HFF-Myc (cell line): ENCODE data around the gene ZBTB43.

Experiments
- DNase-seq: peaks from one replicate; pipeline ENCODE4 v3.0.0-alpha.2; 2011; ENCODE audit warnings: low read depth; ENCODE audit errors: extremely low read depth
- H3K4me3 ChIP-seq: replicated peaks from 2 replicates; pipeline ENCODE4 v1.5.1; 2011; ENCODE audit warnings: low read depth, mild to moderate bottlenecking, control low read depth, low read length
- TF ChIP-seq, protein P1 (sequence below): IDR thresholded peaks from 2 replicates; pipeline ENCODE4 v1.5.1; 2012; ENCODE audit warnings: mild to moderate bottlenecking, low read depth, low read length, control low read depth; ENCODE audit errors: missing control alignments

ZBTB43 gene

DNA sequence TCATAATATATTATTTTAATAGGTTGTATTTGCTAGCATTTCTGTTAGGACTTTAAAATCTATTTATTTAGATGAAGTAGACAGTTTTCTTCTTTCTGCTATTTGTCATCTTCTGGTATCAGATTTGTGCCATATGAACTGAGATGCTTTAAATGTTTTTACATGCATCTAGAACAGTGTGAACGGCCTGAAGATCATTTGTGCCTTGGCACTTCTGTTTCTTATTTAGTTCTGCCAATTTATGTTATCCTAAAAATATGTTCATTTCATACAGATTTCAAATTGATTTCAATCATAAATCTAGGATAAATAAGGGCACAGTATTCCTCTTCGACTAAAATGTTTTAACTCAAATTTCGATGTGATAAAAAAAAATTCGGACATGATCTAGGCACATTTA is 71.7 kb downstream of the ZBTB43 start:
- DNase-seq: no peak
- TF ChIP-seq, protein P1, sequence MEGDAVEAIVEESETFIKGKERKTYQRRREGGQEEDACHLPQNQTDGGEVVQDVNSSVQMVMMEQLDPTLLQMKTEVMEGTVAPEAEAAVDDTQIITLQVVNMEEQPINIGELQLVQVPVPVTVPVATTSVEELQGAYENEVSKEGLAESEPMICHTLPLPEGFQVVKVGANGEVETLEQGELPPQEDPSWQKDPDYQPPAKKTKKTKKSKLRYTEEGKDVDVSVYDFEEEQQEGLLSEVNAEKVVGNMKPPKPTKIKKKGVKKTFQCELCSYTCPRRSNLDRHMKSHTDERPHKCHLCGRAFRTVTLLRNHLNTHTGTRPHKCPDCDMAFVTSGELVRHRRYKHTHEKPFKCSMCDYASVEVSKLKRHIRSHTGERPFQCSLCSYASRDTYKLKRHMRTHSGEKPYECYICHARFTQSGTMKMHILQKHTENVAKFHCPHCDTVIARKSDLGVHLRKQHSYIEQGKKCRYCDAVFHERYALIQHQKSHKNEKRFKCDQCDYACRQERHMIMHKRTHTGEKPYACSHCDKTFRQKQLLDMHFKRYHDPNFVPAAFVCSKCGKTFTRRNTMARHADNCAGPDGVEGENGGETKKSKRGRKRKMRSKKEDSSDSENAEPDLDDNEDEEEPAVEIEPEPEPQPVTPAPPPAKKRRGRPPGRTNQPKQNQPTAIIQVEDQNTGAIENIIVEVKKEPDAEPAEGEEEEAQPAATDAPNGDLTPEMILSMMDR: no peak
- no peak overlapping the region for H3K4me3 ChIP-seq

DNA sequence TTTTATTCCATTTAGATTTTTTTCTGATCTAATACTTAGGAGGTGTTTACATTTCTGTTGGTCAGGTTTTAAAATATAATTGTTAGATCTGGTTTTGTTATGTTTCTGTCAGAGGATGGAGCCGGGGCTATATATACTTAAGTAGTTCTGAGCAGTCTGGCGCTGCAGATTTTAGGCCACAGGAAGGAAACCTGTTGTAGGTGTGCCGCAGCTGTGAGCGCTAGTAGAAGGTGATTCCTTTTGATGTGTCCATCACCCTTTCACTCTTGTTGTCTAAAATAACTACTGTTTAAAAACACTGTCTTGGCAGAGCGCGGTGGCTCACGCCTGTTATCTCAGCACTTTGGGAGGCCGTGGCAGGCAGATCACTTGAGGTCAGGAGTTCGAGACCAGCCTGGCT is 72.6 kb downstream of the ZBTB43 start:
- TF ChIP-seq, protein P1: no peak

DNA sequence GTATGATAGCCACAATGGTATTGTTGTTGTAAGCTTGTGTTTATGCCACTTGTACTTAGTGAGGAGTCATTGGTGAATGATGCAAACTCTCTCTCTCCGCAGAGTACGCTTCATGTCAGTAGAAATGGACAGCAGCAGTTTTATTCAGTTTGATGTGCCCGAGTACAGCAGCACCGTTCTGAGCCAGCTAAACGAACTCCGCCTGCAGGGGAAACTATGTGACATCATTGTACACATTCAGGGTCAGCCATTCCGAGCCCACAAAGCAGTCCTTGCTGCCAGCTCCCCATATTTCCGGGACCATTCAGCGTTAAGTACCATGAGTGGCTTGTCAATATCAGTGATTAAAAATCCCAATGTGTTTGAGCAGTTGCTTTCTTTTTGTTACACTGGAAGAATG is 74.4 kb downstream of the ZBTB43 start:
- no peak for DNase-seq
- H3K4me3 ChIP-seq: no peak overlapping the region
- TF ChIP-seq, protein P1: no peak

More for the DNA sequence above, 72.6 kb downstream of the ZBTB43 start:
- DNase-seq: no peak
- no peak overlapping the region for H3K4me3 ChIP-seq

DNA sequence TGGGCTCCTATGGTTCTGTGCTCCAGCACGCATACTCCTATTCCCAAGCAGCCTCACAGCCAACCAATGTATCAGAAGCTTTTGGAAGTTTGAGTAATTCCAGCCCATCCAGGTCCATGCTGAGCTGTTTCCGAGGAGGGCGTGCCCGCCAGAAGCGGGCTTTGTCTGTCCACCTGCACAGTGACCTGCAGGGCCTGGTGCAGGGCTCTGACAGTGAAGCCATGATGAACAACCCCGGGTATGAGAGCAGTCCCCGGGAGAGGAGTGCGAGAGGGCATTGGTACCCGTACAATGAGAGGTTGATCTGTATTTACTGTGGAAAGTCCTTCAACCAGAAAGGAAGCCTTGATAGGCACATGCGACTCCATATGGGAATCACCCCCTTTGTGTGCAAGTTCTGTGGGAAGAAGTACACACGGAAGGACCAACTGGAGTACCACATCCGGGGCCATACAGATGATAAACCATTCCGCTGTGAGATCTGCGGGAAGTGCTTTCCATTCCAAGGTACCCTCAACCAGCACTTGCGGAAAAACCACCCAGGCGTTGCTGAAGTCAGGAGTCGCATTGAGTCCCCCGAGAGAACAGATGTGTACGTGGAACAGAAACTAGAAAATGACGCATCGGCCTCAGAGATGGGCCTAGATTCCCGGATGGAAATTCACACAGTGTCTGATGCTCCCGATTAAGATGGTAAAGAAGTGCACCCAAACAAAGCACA is 75.5 kb downstream of the ZBTB43 start:
- DNase-seq: no peak
- no peak overlapping the region for H3K4me3 ChIP-seq
- TF ChIP-seq, protein P1: no peak

DNA sequence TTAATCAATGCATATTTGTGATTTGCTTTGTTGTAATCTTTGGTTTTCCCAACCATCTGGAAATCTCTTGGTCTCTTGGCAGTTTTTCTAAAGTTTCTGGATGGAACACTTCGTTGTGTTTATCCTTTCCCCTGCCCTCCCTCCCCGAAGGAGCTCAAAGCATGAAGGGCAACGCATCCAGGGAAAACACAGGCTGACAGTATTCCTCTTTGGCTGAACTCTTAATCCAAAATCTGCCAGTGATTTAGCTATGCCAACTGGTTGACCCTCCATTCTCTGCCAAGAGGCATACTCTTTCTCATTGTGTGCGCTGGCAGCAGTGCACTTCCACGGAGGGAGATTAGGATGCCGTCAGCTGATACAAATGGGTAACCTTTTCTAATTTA is 76.1 kb downstream of the ZBTB43 start:
- no peak overlapping the region for H3K4me3 ChIP-seq
- TF ChIP-seq, protein P1: no peak
- no peak for DNase-seq

DNA sequence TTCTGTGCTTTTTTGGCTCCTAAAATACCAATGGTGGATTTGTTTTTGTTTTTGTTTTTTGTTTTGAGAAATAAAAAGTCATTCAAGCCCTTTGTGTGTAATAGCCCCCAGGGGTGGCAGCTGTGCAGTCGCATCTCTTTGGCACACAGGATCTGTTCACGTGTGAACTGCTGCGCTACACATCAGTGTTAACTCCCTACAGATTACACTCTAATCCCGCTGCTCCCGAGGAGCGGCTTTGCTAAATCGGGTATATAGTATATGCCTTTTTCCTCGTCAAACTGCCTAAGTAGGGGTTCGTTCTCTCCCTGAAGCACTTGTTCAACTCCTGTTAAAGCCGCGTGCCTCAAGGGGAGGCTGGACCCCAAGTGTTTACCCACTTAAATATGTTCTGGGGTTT is 77.9 kb downstream of the ZBTB43 start:
- DNase-seq: no peak
- TF ChIP-seq, protein P1: no peak
- no peak overlapping the region for H3K4me3 ChIP-seq

DNA sequence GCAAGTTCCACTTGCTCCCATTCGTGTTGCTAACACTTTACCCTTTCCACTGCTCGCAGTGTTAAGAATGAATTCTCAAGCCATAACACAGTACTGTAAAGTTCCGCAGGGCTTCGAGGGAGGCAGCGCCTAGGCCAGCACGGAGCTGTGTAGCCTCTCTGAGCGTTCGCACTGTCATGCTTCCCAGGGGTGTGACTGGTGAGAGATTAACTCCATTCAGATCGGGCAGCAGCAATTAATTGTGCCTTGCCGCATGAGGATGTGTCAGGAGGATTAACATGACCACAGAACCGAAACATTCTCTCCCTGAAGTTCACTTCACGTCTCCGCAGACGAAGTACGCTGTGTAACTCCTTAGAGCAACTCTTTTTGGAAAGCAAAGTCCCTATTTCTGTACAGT is 78.8 kb downstream of the ZBTB43 start:
- H3K4me3 ChIP-seq: no peak overlapping the region
- DNase-seq: no peak
- TF ChIP-seq, protein P1: no peak
